ENCODE data around the gene CDCA4.

DNA sequence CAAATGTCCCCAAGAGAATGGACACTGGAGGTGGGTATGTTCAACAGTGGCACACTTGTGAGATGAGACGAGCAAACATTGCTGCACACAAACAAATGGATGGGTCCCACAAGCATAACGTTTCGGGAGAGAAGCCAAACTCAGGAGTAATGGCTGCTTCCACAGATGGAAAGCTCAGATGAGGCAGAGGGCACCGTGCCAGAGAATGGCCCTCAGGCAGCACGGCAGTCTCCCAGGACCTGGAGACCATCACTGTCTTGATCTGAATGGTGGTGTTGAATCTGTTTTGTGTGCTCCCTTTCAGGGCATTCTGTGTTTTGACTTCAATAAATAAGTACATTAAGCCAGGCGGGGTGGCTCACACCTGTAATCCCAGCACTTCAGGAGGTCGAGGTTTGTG is 8.5 kb upstream of the CDCA4 start:
- no peak for TF ChIP-seq EZH2 (IDR thresholded peaks at IDR 0.05; ENCODE audit: insufficient read depth, poor library complexity, severe bottlenecking)
- no peak for TF ChIP-seq EZH2phosphoT487 (IDR thresholded peaks at IDR 0.05; ENCODE audit: insufficient read depth, low read depth)
